ENCODE data around the gene SOX5.
"Not testable (repeated sequence)": the region's sequence is repeated elsewhere in the genome, so short reads cannot be mapped to it uniquely, and the experiment has no call there.

The SOX5 gene

GRCh38 chr12:23921099-23921856 is 28.2 kb downstream of the SOX5 start:
- DNase-seq (ENCODE audit: extremely low spot score, insufficient read length, low read depth) (no peak), FAIRE-seq (no peak)

GRCh38 chr12:23911574-23911973 is 37.9 kb downstream of the SOX5 start:
- no peak for DNase-seq (ENCODE audit: extremely low spot score, insufficient read length, low read depth)
- no peak for FAIRE-seq

GRCh38 chr12:23909551-23909950 is 39.9 kb downstream of the SOX5 start:
- FAIRE-seq (no peak), DNase-seq (ENCODE audit: extremely low spot score, insufficient read length, low read depth) (no peak)

GRCh38 chr12:23906329-23906728 is 43.1 kb downstream of the SOX5 start:
- FAIRE-seq = no peak
- DNase-seq (ENCODE audit: extremely low spot score, insufficient read length, low read depth) = no peak

GRCh38 chr12:23899434-23899833 is 50.0 kb downstream of the SOX5 start:
- DNase-seq (ENCODE audit: extremely low spot score, insufficient read length, low read depth) = no peak
- FAIRE-seq = no peak

- no peak for DNase-seq (ENCODE audit: extremely low spot score, insufficient read length, low read depth)
- no peak for FAIRE-seq
Observed at GRCh38 chr12:23898121-23898520, 51.3 kb downstream of the SOX5 start.

GRCh38 chr12:23895792-23896218 is 53.7 kb downstream of the SOX5 start:
- FAIRE-seq (no peak), DNase-seq (ENCODE audit: extremely low spot score, insufficient read length, low read depth) (no peak)

- FAIRE-seq (no peak), DNase-seq (ENCODE audit: extremely low spot score, insufficient read length, low read depth) (no peak)
Observed at GRCh38 chr12:23893611-23894010, 55.9 kb downstream of the SOX5 start.

- DNase-seq (ENCODE audit: extremely low spot score, insufficient read length, low read depth) (no peak), FAIRE-seq (no peak)
Observed at GRCh38 chr12:23891115-23891514, 58.4 kb downstream of the SOX5 start.

GRCh38 chr12:23889069-23889440 is 60.4 kb downstream of the SOX5 start:
- no peak for FAIRE-seq
- no peak for DNase-seq (ENCODE audit: extremely low spot score, insufficient read length, low read depth)

- no peak for FAIRE-seq
Observed at GRCh38 chr12:23888396-23889068, 60.9 kb downstream of the SOX5 start.

GRCh38 chr12:23887055-23887835 is 62.2 kb downstream of the SOX5 start:
- no peak for DNase-seq (ENCODE audit: extremely low spot score, insufficient read length, low read depth)
- FAIRE-seq = no peak

More at GRCh38 chr12:23888396-23889068, 60.9 kb downstream of the SOX5 start:
- DNase-seq (ENCODE audit: extremely low spot score, insufficient read length, low read depth) = no peak

- DNase-seq (ENCODE audit: extremely low spot score, insufficient read length, low read depth) (no peak), FAIRE-seq (no peak)
Observed at GRCh38 chr12:23885394-23885793, 64.1 kb downstream of the SOX5 start.

- DNase-seq (ENCODE audit: extremely low spot score, insufficient read length, low read depth) (no peak), FAIRE-seq (no peak)
Observed at GRCh38 chr12:23884909-23885308, 64.6 kb downstream of the SOX5 start.

- no peak for FAIRE-seq
- no peak for DNase-seq (ENCODE audit: extremely low spot score, insufficient read length, low read depth)
Observed at GRCh38 chr12:23880988-23881387, 68.5 kb downstream of the SOX5 start.

GRCh38 chr12:23876618-23877017 is 72.9 kb downstream of the SOX5 start:
- not testable (repeated sequence) for DNase-seq (ENCODE audit: extremely low spot score, insufficient read length, low read depth); FAIRE-seq

GRCh38 chr12:23867794-23868193 is 81.7 kb downstream of the SOX5 start:
- no peak for DNase-seq (ENCODE audit: extremely low spot score, insufficient read length, low read depth)
- FAIRE-seq = no peak

GRCh38 chr12:23862701-23863100 is 86.8 kb downstream of the SOX5 start:
- DNase-seq (ENCODE audit: extremely low spot score, insufficient read length, low read depth) = no peak
- no peak for FAIRE-seq

GRCh38 chr12:23860019-23860418 is 89.5 kb downstream of the SOX5 start:
- FAIRE-seq (no peak), DNase-seq (ENCODE audit: extremely low spot score, insufficient read length, low read depth) (no peak)

- no peak for DNase-seq (ENCODE audit: extremely low spot score, insufficient read length, low read depth)
- FAIRE-seq = no peak
Observed at GRCh38 chr12:23857178-23857577, 92.3 kb downstream of the SOX5 start.

- FAIRE-seq (no peak), DNase-seq (ENCODE audit: extremely low spot score, insufficient read length, low read depth) (no peak)
Observed at GRCh38 chr12:23855813-23856212, 93.7 kb downstream of the SOX5 start.
